Measurements from ENCODE around the gene NKD1. TPM values are rescaled to one million over a fixed set of nuclear protein-coding genes. Genes with fewer than 3 reads are reported as not detected.
"Not testable (repeated sequence)": the region's sequence is repeated elsewhere in the genome, so short reads cannot be mapped to it uniquely, and the experiment has no call there.

Gene NKD1
- total and polyA plus RNA-seq, 8 donors: 0.44 to 284 (median 2.1) TPM

GRCh38 chr16:50535506-50536257 lies 12.5 kb upstream of the NKD1 start:
- Histone ChIP-seq H3K4me3 (no peak overlapping the region), H3K27me3 (no peaks in the 10 kb centered on the region), H3K27ac (no peak overlapping the region), H3K4me1 (no peaks in the 10 kb centered on the region), H3K9me3 (no peaks in the 10 kb centered on the region), H3K36me3 (no peaks in the 10 kb centered on the region)
- intact Hi-C loops (cut with DNase I; ENCODE audit: low total_unique reads): no loop called here
- no peak for DNase-seq
- TF ChIP-seq EP300 (IDR thresholded peaks at IDR 0.05) (no peak), POLR2A (IDR thresholded peaks at IDR 0.05) (no peak), CTCF (IDR thresholded peaks at IDR 0.05) (no peak)
- 84 to 91% (median 88%) methylated on average over 12 of the region's 12 CpGs for WGBS, 5 donors

- H3K36me3 ChIP-seq; H3K4me1 ChIP-seq; H3K9me3 ChIP-seq; H3K4me3 ChIP-seq; intact Hi-C loops (cut with DNase I; ENCODE audit: low total_unique reads); H3K27me3 ChIP-seq; H3K27ac ChIP-seq: not testable (repeated sequence)
- 88 to 95% (median 90%) methylated on average over 7 of the region's 7 CpGs for WGBS, 5 donors
- peak in 1 of 2 donors; percentile 2 for DNase-seq
These were observed 11.9 kb upstream of the NKD1 start for GRCh38 chr16:50536258-50536645.

- intact Hi-C loops (cut with DNase I; ENCODE audit: low total_unique reads): no loop called here
- TF ChIP-seq EP300 (IDR thresholded peaks at IDR 0.05): no peak
- TF ChIP-seq POLR2A (IDR thresholded peaks at IDR 0.05): no peak
- no peak for TF ChIP-seq CTCF (IDR thresholded peaks at IDR 0.05)
- no peak for TF ChIP-seq POLR2AphosphoS5 (IDR thresholded peaks at IDR 0.05)
- Histone ChIP-seq H3K36me3 (no peaks in the 10 kb centered on the region), H3K27me3 (no peaks in the 10 kb centered on the region), H3K9me3 (no peaks in the 10 kb centered on the region), H3K4me3 (no peak overlapping the region), H3K27ac (no peak overlapping the region), H3K4me1 (no peaks in the 10 kb centered on the region)
- 82 to 90% (median 84%) methylated on average over 8 of the region's 8 CpGs for WGBS, 5 donors
- peak in 1 of 2 donors; percentile 13 for DNase-seq
These were observed 10.5 kb upstream of the NKD1 start for GRCh38 chr16:50537533-50538290.

- WGBS, 5 donors: 83 to 88% (median 85%) methylated on average over 11 of the region's 11 CpGs
- TF ChIP-seq POLR2AphosphoS5 (IDR thresholded peaks at IDR 0.05) (no peak), POLR2A (IDR thresholded peaks at IDR 0.05) (no peak), EP300 (IDR thresholded peaks at IDR 0.05) (no peak), CTCF (IDR thresholded peaks at IDR 0.05) (no peak)
- H3K4me3 ChIP-seq: no peak overlapping the region
- intact Hi-C loops (cut with DNase I; ENCODE audit: low total_unique reads): no loop called here
- no peaks in the 10 kb centered on the region for H3K4me1 ChIP-seq
- no peak overlapping the region for H3K27ac ChIP-seq
- no peaks in the 10 kb centered on the region for H3K27me3 ChIP-seq
- DNase-seq: no peak
- H3K9me3 ChIP-seq: no peaks in the 10 kb centered on the region
- H3K36me3 ChIP-seq: no peaks in the 10 kb centered on the region
These were observed 9.7 kb upstream of the NKD1 start for GRCh38 chr16:50538411-50539052.

Measured in stomach (tissue), 9 donors.